ENCODE results near the gene RASD1.
"Not testable (repeated sequence)": the region's sequence is repeated elsewhere in the genome, so short reads cannot be mapped to it uniquely, and the experiment has no call there.

Gene RASD1

GRCh38 chr17:17467720-17468119 is 28.5 kb downstream of the RASD1 start:
- no peak for DNase-seq

GRCh38 chr17:17467016-17467415 is 29.2 kb downstream of the RASD1 start:
- peak; percentile 23 for DNase-seq

DNA sequence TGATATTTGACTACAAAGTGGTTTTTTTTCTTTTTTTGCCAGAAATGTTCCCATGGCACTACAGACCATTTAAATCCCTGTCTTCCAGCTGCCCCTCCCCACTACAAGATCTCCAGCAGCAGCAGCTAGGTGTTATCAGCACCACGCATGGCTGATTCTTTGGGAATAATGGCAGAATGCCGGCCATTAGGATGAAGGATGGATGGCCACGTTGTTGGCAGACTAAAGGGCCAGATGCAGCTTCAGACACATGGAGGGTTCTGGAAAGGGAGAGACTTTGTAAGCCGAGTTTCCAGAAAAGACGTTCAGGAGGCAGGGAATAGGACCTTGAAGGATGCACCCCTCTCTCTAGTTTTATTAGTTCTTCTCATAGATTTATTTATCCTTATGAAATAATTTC is 29.7 kb downstream of the RASD1 start:
- DNase-seq, result no peak

- not testable (repeated sequence) for DNase-seq
These were observed 30.3 kb downstream of the RASD1 start for GRCh38 chr17:17465878-17466277.

DNA sequence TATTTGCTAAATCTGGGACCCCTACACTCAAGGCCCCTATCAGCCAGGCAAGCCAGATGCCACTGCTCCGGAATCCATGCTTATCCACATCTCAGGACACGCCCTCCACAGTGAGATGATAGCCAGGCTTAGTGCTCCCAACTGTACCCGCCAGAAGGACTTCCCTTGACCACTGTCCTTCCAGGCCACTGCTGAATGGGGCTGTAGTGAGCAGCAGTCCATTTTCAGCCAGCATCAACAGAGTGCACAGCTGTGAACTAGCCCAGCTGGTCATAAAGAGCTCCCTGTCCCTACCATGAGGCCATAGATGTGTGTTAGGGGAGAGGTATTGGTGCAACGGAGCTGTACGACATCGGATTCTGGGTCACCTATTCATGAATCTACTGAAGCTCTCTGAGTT is 32.4 kb downstream of the RASD1 start:
- peak; percentile 25 for DNase-seq

- DNase-seq, result no peak
These were observed 34.0 kb downstream of the RASD1 start for GRCh38 chr17:17462048-17462824.

- no peak for DNase-seq
These were observed 36.2 kb downstream of the RASD1 start for GRCh38 chr17:17460038-17460437.

GRCh38 chr17:17457680-17458079 is 38.5 kb downstream of the RASD1 start:
- DNase-seq, result no peak

- no peak for DNase-seq
These were observed 39.9 kb downstream of the RASD1 start for GRCh38 chr17:17456251-17456650.

DNA sequence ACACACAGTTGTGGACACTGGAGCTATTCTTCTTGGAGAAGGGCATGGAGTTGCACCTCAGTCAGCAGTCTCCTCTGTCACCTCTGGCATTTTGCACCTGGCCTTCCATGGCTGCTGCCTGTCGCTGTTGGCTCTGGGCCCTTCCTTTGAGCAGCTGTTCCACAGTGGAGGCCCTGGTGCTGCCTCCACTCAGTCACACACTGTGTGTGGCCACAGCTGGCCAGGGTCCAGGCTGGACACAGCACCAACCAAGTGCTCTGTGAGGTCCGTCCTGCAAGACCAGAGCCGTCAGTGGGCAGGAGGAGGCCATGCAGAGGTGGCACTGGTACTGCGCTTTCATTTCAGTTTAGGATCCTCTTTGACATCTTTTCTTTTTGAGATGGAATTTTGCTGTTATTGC is 41.0 kb downstream of the RASD1 start:
- no peak for DNase-seq

DNA sequence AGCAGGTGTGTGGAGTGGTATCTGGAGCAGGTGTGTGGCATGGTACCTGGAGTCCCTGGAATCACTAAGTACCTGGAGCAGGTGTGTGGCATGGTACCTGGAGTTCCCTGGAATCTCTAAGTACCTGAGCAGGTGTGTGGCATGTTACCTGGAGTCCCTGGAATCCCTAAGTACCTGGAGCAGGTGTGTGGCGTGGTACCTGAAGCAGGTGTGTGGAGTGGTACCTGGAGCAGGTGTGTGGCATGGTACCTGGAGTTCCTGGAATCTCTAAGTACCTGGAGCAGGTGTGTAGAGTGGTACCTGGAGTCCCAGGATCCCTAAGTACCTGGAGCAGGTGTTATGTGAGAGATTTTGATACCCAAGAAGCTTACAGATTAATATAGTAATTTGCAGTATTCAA is 41.5 kb downstream of the RASD1 start:
- not testable (repeated sequence) for DNase-seq

DNA sequence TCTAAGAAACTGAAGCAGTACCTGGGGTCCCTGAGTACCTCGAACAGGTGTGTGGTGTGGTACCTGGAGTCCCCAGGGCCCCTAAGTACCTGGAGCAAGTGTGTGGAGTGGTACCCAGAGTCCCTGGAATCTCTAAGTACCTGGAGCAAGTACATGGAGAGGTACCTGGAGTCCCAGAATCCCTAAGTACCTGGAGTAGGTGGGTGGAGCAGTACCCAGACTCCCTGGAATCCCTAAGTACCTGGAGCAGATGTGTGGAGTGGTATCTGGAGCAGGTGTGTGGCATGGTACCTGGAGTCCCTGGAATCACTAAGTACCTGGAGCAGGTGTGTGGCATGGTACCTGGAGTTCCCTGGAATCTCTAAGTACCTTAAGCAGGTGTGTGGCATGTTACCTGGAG is 41.9 kb downstream of the RASD1 start:
- no peak for DNase-seq

- DNase-seq, result no peak
These were observed 43.1 kb downstream of the RASD1 start for GRCh38 chr17:17453088-17453487.

- no peak for DNase-seq
These were observed 47.5 kb downstream of the RASD1 start for GRCh38 chr17:17448723-17449122.

DNA sequence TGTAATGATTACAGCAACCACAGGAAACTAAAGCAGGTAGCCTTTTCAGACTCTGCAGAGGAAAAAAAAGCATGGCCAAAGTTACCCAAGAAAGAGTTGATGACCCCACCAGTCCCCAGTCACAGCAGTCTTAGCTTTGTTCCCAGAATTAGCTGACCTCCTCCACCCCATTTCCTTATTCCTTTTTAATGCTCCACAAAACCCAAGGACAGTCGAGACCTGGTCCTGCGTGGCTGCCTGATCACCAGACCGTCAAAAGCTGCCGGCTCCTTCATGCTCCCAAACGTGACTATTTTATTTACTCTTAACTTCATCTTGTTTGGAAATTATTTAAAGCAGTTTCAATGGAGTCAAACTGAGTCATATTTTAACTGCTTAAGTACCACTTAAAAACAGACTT is 48.1 kb downstream of the RASD1 start:
- DNase-seq, result no peak

DNA sequence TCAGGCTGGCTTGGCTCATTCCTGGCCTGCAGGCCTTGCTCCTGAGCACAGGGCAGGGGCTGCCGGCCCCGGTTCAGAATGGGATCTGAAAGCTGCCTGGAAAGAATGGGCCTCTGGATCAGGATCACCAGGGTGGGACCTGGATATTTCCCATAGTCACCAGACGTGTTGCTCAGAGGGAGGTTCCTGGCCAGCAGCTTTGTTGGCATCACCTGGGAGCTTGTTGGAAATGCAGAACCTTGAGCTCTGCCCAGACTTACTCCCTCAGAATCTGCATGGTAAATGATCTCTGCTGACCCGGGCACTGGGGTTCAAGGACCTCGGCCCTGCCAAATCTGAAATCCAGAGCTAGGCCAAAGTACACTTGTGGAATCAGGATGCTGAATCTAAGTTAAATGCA is 48.9 kb downstream of the RASD1 start:
- no peak for DNase-seq

GRCh38 chr17:17446666-17447155 is 49.5 kb downstream of the RASD1 start:
- no peak for DNase-seq

- DNase-seq, result no peak
These were observed 50.1 kb downstream of the RASD1 start for GRCh38 chr17:17445925-17446665.

DNA sequence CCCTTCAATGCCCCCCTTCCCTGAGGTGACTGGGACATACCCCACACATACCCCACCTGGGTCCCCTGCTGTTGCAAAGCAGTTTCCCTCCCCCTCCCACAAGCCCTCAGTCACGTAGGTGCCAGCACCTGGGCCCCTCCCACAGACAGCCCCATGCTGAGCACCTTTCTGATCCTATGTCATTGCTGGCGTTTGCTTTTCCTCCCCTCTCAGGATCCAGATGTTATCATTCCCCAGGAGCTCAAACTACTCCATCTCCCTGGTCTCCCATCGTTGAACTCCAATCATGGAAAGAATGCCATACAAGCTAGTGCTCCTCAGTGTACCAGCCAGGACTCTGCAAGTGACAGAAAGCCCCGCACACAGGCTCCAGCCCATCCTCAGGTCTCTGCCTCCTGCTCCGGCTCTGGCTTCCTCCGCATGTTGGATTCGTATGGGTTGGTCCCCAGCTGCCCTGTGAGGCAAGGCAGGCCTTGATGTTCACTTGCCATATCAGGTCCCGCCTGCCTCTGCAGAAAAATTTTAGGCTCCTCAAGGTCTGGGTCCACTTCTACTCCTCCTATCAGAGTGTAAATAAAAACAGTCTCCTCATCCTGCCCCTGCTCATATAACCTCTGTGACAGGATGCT is 50.8 kb downstream of the RASD1 start:
- DNase-seq, result no peak
